Measurements from ENCODE around the gene WDR35.

Gene WDR35

DNA sequence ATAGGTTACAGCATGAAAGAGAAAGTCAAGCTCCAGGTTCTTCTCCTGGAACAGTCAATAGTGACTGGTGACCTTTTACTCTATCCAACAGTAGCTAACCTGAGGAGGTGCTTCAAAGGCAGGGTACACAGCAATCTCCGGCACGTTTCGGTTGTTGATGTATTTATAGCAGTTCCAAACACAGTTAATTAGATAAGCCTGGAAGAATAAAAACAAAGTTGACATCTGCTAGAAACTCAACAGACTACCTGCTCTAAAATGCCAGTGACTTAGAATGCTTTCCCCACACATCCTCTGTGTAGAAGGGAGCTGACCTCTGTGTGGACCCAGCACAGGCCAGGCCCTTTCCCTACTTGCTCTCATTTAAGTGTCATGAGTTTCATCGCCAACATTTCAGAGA is 44.3 kb upstream of the WDR35 start:
- Histone ChIP-seq H3K36me3 (replicated peaks; ENCODE audit: low read depth, low read length) (peaks cover 50% of the 10 kb centered on the region), H4K20me1 (ENCODE audit: insufficient read depth, low read length) (peaks cover 6% of the 10 kb centered on the region)
- TF ChIP-seq, protein P1, sequence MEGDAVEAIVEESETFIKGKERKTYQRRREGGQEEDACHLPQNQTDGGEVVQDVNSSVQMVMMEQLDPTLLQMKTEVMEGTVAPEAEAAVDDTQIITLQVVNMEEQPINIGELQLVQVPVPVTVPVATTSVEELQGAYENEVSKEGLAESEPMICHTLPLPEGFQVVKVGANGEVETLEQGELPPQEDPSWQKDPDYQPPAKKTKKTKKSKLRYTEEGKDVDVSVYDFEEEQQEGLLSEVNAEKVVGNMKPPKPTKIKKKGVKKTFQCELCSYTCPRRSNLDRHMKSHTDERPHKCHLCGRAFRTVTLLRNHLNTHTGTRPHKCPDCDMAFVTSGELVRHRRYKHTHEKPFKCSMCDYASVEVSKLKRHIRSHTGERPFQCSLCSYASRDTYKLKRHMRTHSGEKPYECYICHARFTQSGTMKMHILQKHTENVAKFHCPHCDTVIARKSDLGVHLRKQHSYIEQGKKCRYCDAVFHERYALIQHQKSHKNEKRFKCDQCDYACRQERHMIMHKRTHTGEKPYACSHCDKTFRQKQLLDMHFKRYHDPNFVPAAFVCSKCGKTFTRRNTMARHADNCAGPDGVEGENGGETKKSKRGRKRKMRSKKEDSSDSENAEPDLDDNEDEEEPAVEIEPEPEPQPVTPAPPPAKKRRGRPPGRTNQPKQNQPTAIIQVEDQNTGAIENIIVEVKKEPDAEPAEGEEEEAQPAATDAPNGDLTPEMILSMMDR (IDR thresholded peaks at IDR 0.05; ENCODE audit: low read depth, low read length) = no peak
- no peak for TF ChIP-seq EZH2phosphoT487 (IDR thresholded peaks at IDR 0.05; ENCODE audit: low read depth)

DNA sequence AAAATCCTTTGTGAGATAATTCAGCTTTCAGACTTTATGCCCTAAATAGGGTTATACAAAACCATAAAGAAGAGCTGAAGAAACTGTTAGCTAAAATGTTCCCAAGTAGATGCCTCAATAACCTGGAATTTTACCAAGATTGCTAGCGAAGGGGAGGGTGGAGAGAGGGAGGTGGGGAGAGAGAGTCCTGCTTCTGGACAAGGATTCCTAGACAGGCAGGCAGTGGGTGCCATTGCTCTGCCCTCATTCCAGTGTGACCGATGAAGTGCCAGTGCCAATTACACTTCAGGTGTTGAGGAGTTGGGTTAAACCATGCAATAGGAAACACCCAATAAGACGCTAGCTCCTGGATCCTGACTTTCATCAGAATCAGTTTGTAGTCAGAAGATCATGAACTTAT is 43.4 kb upstream of the WDR35 start:
- TF ChIP-seq EZH2phosphoT487 (IDR thresholded peaks at IDR 0.05; ENCODE audit: low read depth) = no peak
- TF ChIP-seq, protein P1 (IDR thresholded peaks at IDR 0.05; ENCODE audit: low read depth, low read length) = no peak

More for the DNA sequence above, 44.3 kb upstream of the WDR35 start:
- H3K27me3 ChIP-seq (ENCODE audit: low read depth, low read length) = no peaks in the 10 kb centered on the region
- H3K4me3 ChIP-seq (ENCODE audit: low read length) = no peak overlapping the region
- no peak overlapping the region for H3K4me2 ChIP-seq (ENCODE audit: low read length)
- no peaks in the 10 kb centered on the region for H3K9me3 ChIP-seq (ENCODE audit: insufficient read depth, low read length)
- H3K27ac ChIP-seq (ENCODE audit: low read length) = no peak overlapping the region
- H3K79me2 ChIP-seq (ENCODE audit: low read length) = no peaks in the 10 kb centered on the region
- H2AFZ ChIP-seq (ENCODE audit: low read depth, low read length) = no peak overlapping the region
- no peak overlapping the region for H3K9ac ChIP-seq (ENCODE audit: low read length)
- H3K4me1 ChIP-seq (ENCODE audit: low read length) = no peaks in the 10 kb centered on the region

DNA sequence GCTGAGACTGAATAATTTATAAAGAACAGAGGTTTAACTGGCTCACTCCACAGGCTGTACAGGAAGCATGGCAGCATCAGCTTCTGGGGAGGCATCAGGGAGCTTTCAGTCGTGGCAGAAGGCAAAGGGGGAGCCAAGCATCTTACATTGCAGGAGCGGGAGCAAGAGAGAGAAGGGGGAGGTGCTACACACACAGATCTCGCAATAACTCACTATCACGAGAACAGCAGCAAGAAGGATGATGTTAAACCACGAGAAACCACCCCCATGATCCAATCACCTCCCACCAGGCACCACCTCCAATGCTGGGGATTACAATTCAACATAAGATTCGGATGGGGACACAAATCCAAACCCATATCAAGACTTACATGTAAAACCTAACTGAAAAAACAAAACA is 40.3 kb upstream of the WDR35 start:
- H3K9ac ChIP-seq (ENCODE audit: low read length) = no peak overlapping the region
- peaks cover 48% of the 10 kb centered on the region for H3K36me3 ChIP-seq (replicated peaks; ENCODE audit: low read depth, low read length)
- no peak overlapping the region for H3K4me3 ChIP-seq (ENCODE audit: low read length)
- H3K4me2 ChIP-seq (ENCODE audit: low read length) = no peak overlapping the region
- H4K20me1 ChIP-seq (ENCODE audit: insufficient read depth, low read length) = no peaks in the 10 kb centered on the region; the same call in 1 of the 2 replicates
- no peak overlapping the region for H2AFZ ChIP-seq (ENCODE audit: low read depth, low read length)
- H3K79me2 ChIP-seq (ENCODE audit: low read length) = no peaks in the 10 kb centered on the region
- no peak overlapping the region for H3K27ac ChIP-seq (ENCODE audit: low read length)
- no peaks in the 10 kb centered on the region for H3K27me3 ChIP-seq (ENCODE audit: low read depth, low read length)
- no peaks in the 10 kb centered on the region for H3K9me3 ChIP-seq (ENCODE audit: insufficient read depth, low read length)
- no peak for TF ChIP-seq EZH2phosphoT487 (IDR thresholded peaks at IDR 0.05; ENCODE audit: low read depth)
- TF ChIP-seq, protein P1 (IDR thresholded peaks at IDR 0.05; ENCODE audit: low read depth, low read length) = no peak
- H3K4me1 ChIP-seq (ENCODE audit: low read length) = no peaks in the 10 kb centered on the region

More for the DNA sequence above, 43.4 kb upstream of the WDR35 start:
- Histone ChIP-seq H3K4me1 (ENCODE audit: low read length) (no peaks in the 10 kb centered on the region), H3K36me3 (replicated peaks; ENCODE audit: low read depth, low read length) (peaks cover 57% of the 10 kb centered on the region), H3K27me3 (ENCODE audit: low read depth, low read length) (no peaks in the 10 kb centered on the region), H3K4me2 (ENCODE audit: low read length) (no peak overlapping the region), H3K4me3 (ENCODE audit: low read length) (no peak overlapping the region), H3K9me3 (ENCODE audit: insufficient read depth, low read length) (no peaks in the 10 kb centered on the region), H4K20me1 (ENCODE audit: insufficient read depth, low read length) (peaks cover 6% of the 10 kb centered on the region), H2AFZ (ENCODE audit: low read depth, low read length) (no peak overlapping the region), H3K27ac (ENCODE audit: low read length) (no peak overlapping the region), H3K79me2 (ENCODE audit: low read length) (no peaks in the 10 kb centered on the region), H3K9ac (ENCODE audit: low read length) (no peak overlapping the region)

DNA sequence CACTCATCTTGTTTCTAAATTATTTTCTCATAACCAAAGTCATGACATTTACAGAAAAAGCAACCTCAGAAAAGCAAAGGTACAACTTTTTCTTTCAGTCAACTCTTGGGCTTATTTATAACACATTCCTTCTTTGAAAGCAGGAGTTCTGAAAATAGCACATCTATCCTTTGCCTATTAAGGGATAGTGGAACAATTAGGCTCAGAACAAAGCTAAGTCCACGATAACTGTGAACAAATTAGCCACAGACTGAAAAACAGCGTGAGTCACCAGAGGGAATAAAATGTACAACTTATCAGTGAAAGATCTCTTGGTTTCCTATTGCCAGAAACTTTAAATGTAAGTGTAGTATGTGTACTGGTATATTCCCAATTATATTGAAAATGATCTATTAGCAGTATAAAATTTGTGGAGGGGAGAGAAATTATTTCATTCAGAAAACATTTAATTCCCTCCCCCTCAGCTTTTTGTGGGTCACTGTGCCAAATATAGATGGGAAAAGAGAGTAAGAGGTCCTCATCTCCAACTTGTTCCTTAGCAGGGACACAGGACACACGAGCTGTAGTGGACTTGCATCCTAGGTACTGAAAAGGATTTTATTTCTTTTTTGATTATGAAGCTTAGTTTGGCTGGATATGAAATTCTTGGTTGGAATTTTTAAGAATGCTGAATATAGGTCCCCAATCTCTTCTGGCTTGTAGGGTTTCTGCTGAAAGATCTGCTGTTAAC is 38.0 kb upstream of the WDR35 start:
- TF ChIP-seq, protein P1 (IDR thresholded peaks at IDR 0.05; ENCODE audit: low read depth, low read length) = no peak
- TF ChIP-seq EZH2phosphoT487 (IDR thresholded peaks at IDR 0.05; ENCODE audit: low read depth) = no peak
- Histone ChIP-seq H3K36me3 (replicated peaks; ENCODE audit: low read depth, low read length) (peaks cover 26% of the 10 kb centered on the region), H3K27me3 (ENCODE audit: low read depth, low read length) (no peaks in the 10 kb centered on the region), H3K9me3 (ENCODE audit: insufficient read depth, low read length) (no peaks in the 10 kb centered on the region), H3K4me1 (ENCODE audit: low read length) (no peaks in the 10 kb centered on the region), H3K9ac (ENCODE audit: low read length) (no peak overlapping the region), H2AFZ (ENCODE audit: low read depth, low read length) (no peak overlapping the region), H3K4me2 (ENCODE audit: low read length) (no peak overlapping the region), H3K4me3 (ENCODE audit: low read length) (no peak overlapping the region), H4K20me1 (ENCODE audit: insufficient read depth, low read length) (no peaks in the 10 kb centered on the region; the same call in 1 of the 2 replicates), H3K27ac (ENCODE audit: low read length) (no peak overlapping the region), H3K79me2 (ENCODE audit: low read length) (no peaks in the 10 kb centered on the region)
